MG63 (cell line): ENCODE results near the gene TMEM187. TPM values are rescaled to one million over a fixed set of nuclear protein-coding genes. Genes with fewer than 3 reads are reported as not detected.

Source experiments
- DNase-seq: peaks from one replicate; pipeline ENCODE4 v3.0.0-alpha.2; 2020
- H3K27me3 ChIP-seq: fragments of 250-450 bp; sonication (Bioruptor Pico); 2 replicates; pipeline ENCODE4 v1.5.1; 2020; ENCODE audit warnings: mild to moderate bottlenecking, moderate library complexity
- H3K36me3 ChIP-seq: fragments of 250-450 bp; sonication (Bioruptor Pico); 2 replicates; pipeline ENCODE4 v1.5.1; 2020; ENCODE audit warnings: mild to moderate bottlenecking, moderate library complexity
- H3K4me3 ChIP-seq: fragments of 250-450 bp; sonication (Bioruptor Pico); 2 replicates; pipeline ENCODE4 v1.5.1; 2020; ENCODE audit warnings: mild to moderate bottlenecking, moderate library complexity
- H3K9me3 ChIP-seq: fragments of 250-450 bp; sonication (Bioruptor Pico); 2 replicates; pipeline ENCODE4 v1.5.1; 2020; ENCODE audit warnings: mild to moderate bottlenecking, moderate library complexity
- total RNA-seq: library from RNA; depleted of rRNA; stranded (reverse); fragments of >200 nt; shearing (Covaris generic); gene quantifications from 2 replicates; pipeline ENCODE4 v1.2.3, GENCODE V29; 2014; ENCODE audit warnings: low replicate concordance

Gene TMEM187
- total RNA-seq, 1 experiment from 2014 or later, result 4.6 TPM

GRCh38 chrX:153961292-153961691 lies 11.3 kb upstream of the TMEM187 start:
- Histone ChIP-seq H3K9me3 (no peaks in the 10 kb centered on the region), H3K27me3 (no peaks in the 10 kb centered on the region), H3K36me3 (peaks cover 14% of the 10 kb centered on the region), H3K4me3 (no peak overlapping the region)
- DNase-seq, result no peak

- no peak for DNase-seq
- no peaks in the 10 kb centered on the region for H3K27me3 ChIP-seq
- no peaks in the 10 kb centered on the region for H3K9me3 ChIP-seq
- H3K4me3 ChIP-seq, result no peak overlapping the region
- H3K36me3 ChIP-seq, result peaks cover 11% of the 10 kb centered on the region
These were observed 9.0 kb upstream of the TMEM187 start for GRCh38 chrX:153963546-153963945.

GRCh38 chrX:153964105-153964504 lies 8.4 kb upstream of the TMEM187 start:
- Histone ChIP-seq H3K36me3 (peaks cover 11% of the 10 kb centered on the region), H3K4me3 (no peak overlapping the region)

GRCh38 chrX:153965406-153965805 lies 7.1 kb upstream of the TMEM187 start:
- Histone ChIP-seq H3K9me3 (no peaks in the 10 kb centered on the region), H3K27me3 (no peaks in the 10 kb centered on the region), H3K4me3 (no peak overlapping the region), H3K36me3 (peaks cover 11% of the 10 kb centered on the region)
- no peak for DNase-seq

More at GRCh38 chrX:153964105-153964504, 8.4 kb upstream of the TMEM187 start:
- Histone ChIP-seq H3K27me3 (no peaks in the 10 kb centered on the region), H3K9me3 (no peaks in the 10 kb centered on the region)
- no peak for DNase-seq

- Histone ChIP-seq H3K4me3 (no peak overlapping the region), H3K9me3 (no peaks in the 10 kb centered on the region), H3K36me3 (peaks cover 12% of the 10 kb centered on the region), H3K27me3 (no peaks in the 10 kb centered on the region)
- DNase-seq, result no peak
These were observed 6.3 kb upstream of the TMEM187 start for GRCh38 chrX:153966283-153966688.

GRCh38 chrX:153966841-153967535 lies 5.6 kb upstream of the TMEM187 start:
- no peaks in the 10 kb centered on the region for H3K9me3 ChIP-seq
- H3K36me3 ChIP-seq, result peaks cover 7% of the 10 kb centered on the region
- DNase-seq, result no peak
- H3K4me3 ChIP-seq, result no peak overlapping the region
- no peaks in the 10 kb centered on the region for H3K27me3 ChIP-seq

- Histone ChIP-seq H3K36me3 (peaks cover 3% of the 10 kb centered on the region; the same call in 1 of the 2 replicates), H3K4me3 (no peak overlapping the region), H3K9me3 (no peaks in the 10 kb centered on the region), H3K27me3 (no peaks in the 10 kb centered on the region)
- DNase-seq, result no peak
These were observed 4.9 kb upstream of the TMEM187 start for GRCh38 chrX:153967536-153968224.

GRCh38 chrX:153968255-153968654 lies 4.3 kb upstream of the TMEM187 start:
- DNase-seq, result no peak
- Histone ChIP-seq H3K9me3 (no peaks in the 10 kb centered on the region), H3K27me3 (no peaks in the 10 kb centered on the region), H3K4me3 (no peak overlapping the region), H3K36me3 (peaks cover 3% of the 10 kb centered on the region; the same call in 1 of the 2 replicates)

- H3K27me3 ChIP-seq, result no peaks in the 10 kb centered on the region
- DNase-seq, result no peak
- peak overlapping the region; percentile 94; the same call in 1 of the 2 replicates for H3K4me3 ChIP-seq
- H3K9me3 ChIP-seq, result no peaks in the 10 kb centered on the region
- H3K36me3 ChIP-seq, result peaks cover 3% of the 10 kb centered on the region; the same call in 1 of the 2 replicates
These were observed 3.8 kb upstream of the TMEM187 start for GRCh38 chrX:153968754-153969124.

- Histone ChIP-seq H3K4me3 (peak overlapping the region; percentile 94), H3K27me3 (no peaks in the 10 kb centered on the region), H3K9me3 (no peaks in the 10 kb centered on the region), H3K36me3 (peaks cover 3% of the 10 kb centered on the region; the same call in 1 of the 2 replicates)
- no peak for DNase-seq
These were observed 3.2 kb upstream of the TMEM187 start for GRCh38 chrX:153969125-153969903.

- DNase-seq, result peak; percentile 20
- no peaks in the 10 kb centered on the region for H3K9me3 ChIP-seq
- H3K27me3 ChIP-seq, result no peaks in the 10 kb centered on the region
- peak overlapping the region; percentile 94 for H3K4me3 ChIP-seq
- H3K36me3 ChIP-seq, result peaks cover 3% of the 10 kb centered on the region; the same call in 1 of the 2 replicates
These were observed 2.6 kb upstream of the TMEM187 start for GRCh38 chrX:153969904-153970356.

- H3K9me3 ChIP-seq, result no peaks in the 10 kb centered on the region
- H3K27me3 ChIP-seq, result no peaks in the 10 kb centered on the region
- peak overlapping the region; percentile 94 for H3K4me3 ChIP-seq
- peaks cover 3% of the 10 kb centered on the region; the same call in 1 of the 2 replicates for H3K36me3 ChIP-seq
- DNase-seq, result peak; percentile 56
These were observed 2.0 kb upstream of the TMEM187 start for GRCh38 chrX:153970357-153971123.

GRCh38 chrX:153971124-153971449 lies 1.5 kb upstream of the TMEM187 start:
- peaks cover 3% of the 10 kb centered on the region; the same call in 1 of the 2 replicates for H3K36me3 ChIP-seq
- peak overlapping the region; percentile 94 for H3K4me3 ChIP-seq
- no peaks in the 10 kb centered on the region for H3K9me3 ChIP-seq
- H3K27me3 ChIP-seq, result no peaks in the 10 kb centered on the region
- peak; percentile 85 for DNase-seq

GRCh38 chrX:153971450-153972367 lies 845 bp upstream of the TMEM187 start, which contains the start of gene HCFC1:
HCFC1 (minus strand) TSS chrX:153971818; CDS start chrX:153970840, 978 bp downstream.
- Histone ChIP-seq H3K36me3 (peaks cover 3% of the 10 kb centered on the region; the same call in 1 of the 2 replicates), H3K9me3 (no peaks in the 10 kb centered on the region), H3K4me3 (peak within 1 kb of the TSS; percentile 94), H3K27me3 (no peaks in the 10 kb centered on the region)
- DNase-seq, result peak; percentile 86
